GM21390 (cell line): ENCODE results near the gene TFE3.
A peak's percentile ranks its signal among the peaks of the same experiment; 100 is the strongest.

ENCODE experiments used
- ATAC-seq: cut with Tn5 transposase; IDR thresholded peaks from one replicate; pipeline ENCODE4 v1.9.1; 2021; ENCODE audit not compliant: unreplicated experiment

Gene TFE3

GRCh38 chrX:49043220-49043986, at the start of gene TFE3:
TFE3 (minus strand) TSS chrX:49043357; CDS start chrX:49043226, 131 bp downstream.
- peak; percentile 90 for ATAC-seq

GRCh38 chrX:49089553-49089952, 46.4 kb upstream of the TFE3 start:
- no peak for ATAC-seq

GRCh38 chrX:49082271-49082871, 39.2 kb upstream of the TFE3 start:
- no peak for ATAC-seq

- ATAC-seq = peak; percentile 81
Observed at GRCh38 chrX:49079489-49080428, 36.6 kb upstream of the TFE3 start, which contains the start of gene WDR45. WDR45 (minus strand) TSS chrX:49079887; CDS start chrX:49078095, 1,792 bp downstream.

GRCh38 chrX:49077941-49078340, 34.8 kb upstream of the TFE3 start:
- no peak for ATAC-seq

- ATAC-seq = no peak
Observed at GRCh38 chrX:49075347-49075746, 32.2 kb upstream of the TFE3 start.

- ATAC-seq = peak; percentile 95
Observed at GRCh38 chrX:49073601-49074575, 30.7 kb upstream of the TFE3 start, which contains the start of gene PRAF2. PRAF2 (minus strand) TSS chrX:49074002; CDS start chrX:49073987, 15 bp downstream.

GRCh38 chrX:49072712-49073095, 29.5 kb upstream of the TFE3 start:
- no peak for ATAC-seq

- no peak for ATAC-seq
Observed at GRCh38 chrX:49071877-49072711, 28.9 kb upstream of the TFE3 start.

GRCh38 chrX:49070988-49071387, 27.8 kb upstream of the TFE3 start:
- no peak for ATAC-seq

GRCh38 chrX:49069038-49069437, 25.9 kb upstream of the TFE3 start:
- no peak for ATAC-seq

- ATAC-seq = no peak
Observed at GRCh38 chrX:49067285-49068120, 24.3 kb upstream of the TFE3 start.

GRCh38 chrX:49066690-49067089, 23.5 kb upstream of the TFE3 start:
- ATAC-seq = no peak

GRCh38 chrX:49066278-49066677, 23.1 kb upstream of the TFE3 start:
- ATAC-seq = no peak

GRCh38 chrX:49064735-49065134, 21.6 kb upstream of the TFE3 start:
- ATAC-seq = no peak

GRCh38 chrX:49064303-49064702, 21.1 kb upstream of the TFE3 start:
- ATAC-seq = no peak

GRCh38 chrX:49063715-49064114, 20.6 kb upstream of the TFE3 start:
- no peak for ATAC-seq

- ATAC-seq = no peak
Observed at GRCh38 chrX:49061916-49062315, 18.8 kb upstream of the TFE3 start.
